Mesothelial cell of epicardium (in vitro differentiated cells): ENCODE results near the gene BFSP1. TPM values are rescaled to one million over a fixed set of nuclear protein-coding genes. Genes with fewer than 3 reads are reported as not detected.
A peak's percentile ranks its signal among the peaks of the same experiment; 100 is the strongest.

Experiments
- DNase-seq, 2 experiments: peaks; one replicate each; pipeline ENCODE4 v3.0.0; 2021; ENCODE audit warnings: low spot score in 2 of 2; ENCODE audit not compliant: unreplicated experiment in 2 of 2
- H3K27ac Mint-ChIP-seq: 2 replicates; pipeline ENCODE4 v1.8.0; 2021; ENCODE audit warnings: mixed read lengths
- H3K27me3 Mint-ChIP-seq: 2 replicates; pipeline ENCODE4 v1.8.0; 2021; ENCODE audit warnings: low read depth, mixed read lengths
- H3K36me3 Mint-ChIP-seq: 2 replicates; pipeline ENCODE4 v1.8.0; 2021; ENCODE audit warnings: mixed read lengths
- H3K4me1 Mint-ChIP-seq: 2 replicates; pipeline ENCODE4 v1.8.0; 2021; ENCODE audit warnings: mixed read lengths
- H3K4me3 Mint-ChIP-seq: 2 replicates; pipeline ENCODE4 v1.8.0; 2021; ENCODE audit warnings: mild to moderate bottlenecking, moderate library complexity, mixed read lengths
- H3K9me3 Mint-ChIP-seq: 2 replicates; pipeline ENCODE4 v1.8.0; 2021; ENCODE audit warnings: mixed read lengths
- total RNA-seq: library from RNA; stranded (reverse); gene quantifications from 3 replicates; pipeline ENCODE4 v1.2.1, GENCODE V29; 2021
- TF ChIP-seq, protein P1 (sequence below): fragments of 200-600 bp; sonication (generic); IDR thresholded peaks from one replicate; pipeline ENCODE4 v1.5.0; 2021; ENCODE audit warnings: antibody characterized with exemption; ENCODE audit not compliant: unreplicated experiment

The BFSP1 gene
- total RNA-seq, 1 donor from 2014 or later, result 5.2 TPM

GRCh38 chr20:17510548-17510947 is 20.6 kb downstream of the BFSP1 start:
- no peak overlapping the region for H3K4me3 Mint-ChIP-seq
- DNase-seq, result no peak
- no peaks in the 10 kb centered on the region for H3K27me3 Mint-ChIP-seq
- H3K9me3 Mint-ChIP-seq, result no peaks in the 10 kb centered on the region
- no peaks in the 10 kb centered on the region for H3K4me1 Mint-ChIP-seq
- TF ChIP-seq, protein P1, sequence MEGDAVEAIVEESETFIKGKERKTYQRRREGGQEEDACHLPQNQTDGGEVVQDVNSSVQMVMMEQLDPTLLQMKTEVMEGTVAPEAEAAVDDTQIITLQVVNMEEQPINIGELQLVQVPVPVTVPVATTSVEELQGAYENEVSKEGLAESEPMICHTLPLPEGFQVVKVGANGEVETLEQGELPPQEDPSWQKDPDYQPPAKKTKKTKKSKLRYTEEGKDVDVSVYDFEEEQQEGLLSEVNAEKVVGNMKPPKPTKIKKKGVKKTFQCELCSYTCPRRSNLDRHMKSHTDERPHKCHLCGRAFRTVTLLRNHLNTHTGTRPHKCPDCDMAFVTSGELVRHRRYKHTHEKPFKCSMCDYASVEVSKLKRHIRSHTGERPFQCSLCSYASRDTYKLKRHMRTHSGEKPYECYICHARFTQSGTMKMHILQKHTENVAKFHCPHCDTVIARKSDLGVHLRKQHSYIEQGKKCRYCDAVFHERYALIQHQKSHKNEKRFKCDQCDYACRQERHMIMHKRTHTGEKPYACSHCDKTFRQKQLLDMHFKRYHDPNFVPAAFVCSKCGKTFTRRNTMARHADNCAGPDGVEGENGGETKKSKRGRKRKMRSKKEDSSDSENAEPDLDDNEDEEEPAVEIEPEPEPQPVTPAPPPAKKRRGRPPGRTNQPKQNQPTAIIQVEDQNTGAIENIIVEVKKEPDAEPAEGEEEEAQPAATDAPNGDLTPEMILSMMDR, result no peak
- no peaks in the 10 kb centered on the region for H3K36me3 Mint-ChIP-seq
- no peak overlapping the region for H3K27ac Mint-ChIP-seq

DNA sequence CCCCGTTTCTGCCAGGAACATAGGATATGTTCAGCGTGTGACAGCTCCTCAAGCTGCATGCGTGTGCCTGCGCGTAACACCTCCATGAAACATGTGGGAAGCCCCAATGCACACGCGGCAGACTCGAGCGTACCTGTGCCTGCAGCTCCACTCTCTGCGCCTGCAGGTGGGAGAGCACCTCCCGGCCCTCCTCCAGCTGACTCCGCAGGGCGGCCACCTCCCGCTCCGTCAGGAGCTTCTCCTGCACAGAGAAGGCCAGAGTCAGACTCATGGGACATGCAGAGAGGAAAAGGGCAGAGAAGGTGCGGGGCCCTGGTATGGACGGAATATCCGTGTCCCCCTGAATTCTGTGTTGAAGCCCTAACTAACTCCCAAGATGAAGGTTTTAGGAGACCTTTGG is 22.4 kb downstream of the BFSP1 start:
- TF ChIP-seq, protein P1, result no peak
- no peak for DNase-seq
- H3K4me1 Mint-ChIP-seq, result peaks cover 7% of the 10 kb centered on the region
- no peaks in the 10 kb centered on the region for H3K9me3 Mint-ChIP-seq
- H3K27ac Mint-ChIP-seq, result no peak overlapping the region
- H3K27me3 Mint-ChIP-seq, result no peaks in the 10 kb centered on the region
- H3K4me3 Mint-ChIP-seq, result no peak overlapping the region
- no peaks in the 10 kb centered on the region for H3K36me3 Mint-ChIP-seq

DNA sequence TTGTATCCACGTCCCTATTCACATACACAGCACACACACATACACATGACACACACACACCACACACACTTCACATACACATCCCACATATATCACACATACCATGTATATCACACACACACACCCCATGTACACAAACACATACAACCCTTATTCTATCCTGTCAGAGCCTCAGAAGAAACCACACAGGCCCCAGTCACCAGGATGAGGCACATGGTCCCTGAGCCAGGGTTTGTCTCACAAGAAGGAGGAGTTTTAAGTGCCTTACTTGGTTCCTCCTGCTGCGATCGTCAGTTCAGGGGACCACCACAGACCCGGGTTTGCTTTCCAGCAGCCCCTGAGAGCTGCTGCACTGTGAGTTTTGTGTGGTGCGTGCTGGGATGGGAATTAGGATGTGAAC is 23.6 kb downstream of the BFSP1 start:
- TF ChIP-seq, protein P1, result no peak
- Mint-ChIP-seq H3K9me3 (no peaks in the 10 kb centered on the region), H3K27ac (no peak overlapping the region), H3K4me3 (no peak overlapping the region), H3K27me3 (no peaks in the 10 kb centered on the region), H3K36me3 (no peaks in the 10 kb centered on the region), H3K4me1 (peaks cover 7% of the 10 kb centered on the region)
- DNase-seq, result no peak

DNA sequence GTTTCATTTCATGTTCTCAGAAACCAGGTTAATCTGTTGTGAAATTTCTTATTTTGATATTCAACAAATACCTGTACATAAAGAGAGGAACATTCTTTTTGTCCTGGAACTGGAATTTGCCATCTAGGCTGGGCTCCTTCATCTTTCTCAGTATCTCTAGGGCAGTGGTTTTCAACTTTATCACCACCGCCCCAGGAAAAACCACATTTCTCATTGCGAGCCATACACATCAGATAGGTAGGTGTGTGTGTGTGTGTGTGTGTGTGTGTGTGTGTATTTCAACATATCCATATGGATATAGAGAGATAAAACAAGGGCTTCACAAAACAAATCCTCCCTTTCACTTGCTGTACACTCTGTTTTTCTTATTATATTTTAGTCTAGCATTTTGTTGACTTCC is 24.1 kb downstream of the BFSP1 start:
- DNase-seq, result no peak
- Mint-ChIP-seq H3K27me3 (no peaks in the 10 kb centered on the region), H3K36me3 (no peaks in the 10 kb centered on the region), H3K27ac (no peak overlapping the region), H3K4me1 (peaks cover 7% of the 10 kb centered on the region), H3K4me3 (no peak overlapping the region), H3K9me3 (no peaks in the 10 kb centered on the region)
- TF ChIP-seq, protein P1, result no peak

DNA sequence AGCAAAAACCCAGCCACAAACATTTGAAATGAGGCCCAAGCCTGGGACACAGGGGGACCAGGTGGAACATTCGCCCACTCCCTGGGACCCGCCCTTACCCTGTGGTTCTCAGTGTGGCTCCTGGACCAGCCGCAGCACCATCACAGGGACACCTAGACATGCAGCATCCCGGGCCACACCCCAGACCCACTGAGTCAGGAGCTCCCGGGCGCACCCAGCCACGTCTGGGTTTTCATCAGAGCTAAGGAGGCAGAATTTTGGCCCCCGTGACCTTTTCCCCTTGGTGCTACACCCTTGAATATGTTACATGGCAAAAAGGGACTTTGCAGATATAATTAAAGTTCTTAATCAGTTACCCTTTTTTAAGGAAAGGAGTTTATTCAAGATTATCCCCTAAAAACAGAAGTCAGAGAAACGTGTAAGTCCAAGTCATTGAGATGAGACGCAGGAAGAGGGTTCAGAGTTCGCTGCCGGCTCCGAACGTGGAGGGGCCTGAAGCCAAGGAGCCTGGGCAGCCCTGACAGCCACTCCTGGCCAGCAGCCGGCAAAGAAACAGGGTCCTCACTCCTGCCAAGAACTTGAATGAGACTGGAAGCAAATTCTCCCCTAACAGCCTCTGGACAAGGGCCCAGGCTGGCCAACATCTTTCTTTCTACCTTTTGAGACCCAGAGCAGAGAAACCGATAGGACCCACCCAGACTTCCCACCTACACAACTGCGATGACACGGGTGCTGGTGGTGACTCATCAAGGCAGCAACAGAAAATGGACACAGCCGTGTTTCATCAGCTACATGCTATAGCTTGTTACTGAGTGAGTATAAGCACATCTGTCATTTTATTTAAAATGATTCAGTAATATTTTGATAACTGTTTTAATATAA is 25.3 kb downstream of the BFSP1 start:
- Mint-ChIP-seq H3K27me3 (no peaks in the 10 kb centered on the region), H3K27ac (no peak overlapping the region), H3K4me1 (peaks cover 7% of the 10 kb centered on the region), H3K9me3 (no peaks in the 10 kb centered on the region), H3K4me3 (peak overlapping the region; percentile 75), H3K36me3 (no peaks in the 10 kb centered on the region)
- TF ChIP-seq, protein P1, result no peak
- no peak for DNase-seq
